Thoracic aorta (tissue), 2 donors: ENCODE results near the gene GFRA1. TPM values are rescaled to one million over a fixed set of nuclear protein-coding genes. Genes with fewer than 3 reads are reported as not detected.

ENCODE experiments used
- ATAC-seq: fragments of 150-250 bp; one replicate; pipeline ENCODE4 v1.8.0; 2017; ENCODE audit warnings: low read depth; ENCODE audit not compliant: insufficient number of reproducible peaks, low FRiP score
- DNase-seq: peaks from one replicate; pipeline ENCODE4 v3.0.0-alpha.2; 2020; ENCODE audit warnings: low spot score
- H3K27ac ChIP-seq, 2 donors: fragments of 200-600 bp; sonication (generic); 1 replicate in 1 of 2; 2 replicates in 1 of 2; pipeline ENCODE4 v1.5.1; 2016; ENCODE audit warnings: mild to moderate bottlenecking in 2 of 2, moderate library complexity in 2 of 2
- H3K27me3 ChIP-seq: fragments of 200-600 bp; sonication (generic); replicated peaks from 2 replicates; pipeline ENCODE4 v1.6.0; 2016; ENCODE audit warnings: mild to moderate bottlenecking; ENCODE audit not compliant: insufficient read depth
- H3K36me3 ChIP-seq: fragments of 200-600 bp; sonication (generic); one replicate; pipeline ENCODE4 v1.5.1; 2016
- H3K4me1 ChIP-seq, 2 donors: fragments of 200-600 bp; sonication (generic); 1 replicate in 1 of 2; 2 replicates in 1 of 2; pipeline versions ENCODE4 v1.5.1 to v1.6.0; 2016; ENCODE audit warnings: low read depth in 2 of 2, mild to moderate bottlenecking in 1 of 2; ENCODE audit not compliant: control insufficient read depth in 1 of 2
- H3K4me3 ChIP-seq: fragments of 200-600 bp; sonication (generic); 2 replicates; pipeline ENCODE4 v1.5.1; 2016; ENCODE audit warnings: mild to moderate bottlenecking
- H3K9me3 ChIP-seq: fragments of 200-600 bp; sonication (generic); 2 replicates; pipeline ENCODE4 v1.5.1; 2016
- total RNA-seq, 2 donors: library from RNA; depleted of rRNA; stranded (reverse); fragments of >200 nt; gene quantifications; one replicate each; pipeline versions ENCODE4 v1.1.0 to v1.2.3, GENCODE V29; 2016
- TF ChIP-seq, protein P1 (sequence below): fragments of 200-600 bp; sonication (generic); IDR thresholded peaks from one replicate; pipeline ENCODE4 v1.5.1; 2019; ENCODE audit warnings: antibody characterized with exemption

GFRA1 gene
- total RNA-seq, 2 donors from 2014 or later = 5.8 to 9.3 TPM

- ATAC-seq = no peak
- H3K36me3 ChIP-seq = no peaks in the 10 kb centered on the region
Measured at GRCh38 chr10:116163333-116164131, 109.5 kb downstream of the GFRA1 start.

GRCh38 chr10:116162851-116163250 is 110.2 kb downstream of the GFRA1 start:
- H3K27me3 ChIP-seq = no peaks in the 10 kb centered on the region
- no peak overlapping the region for H3K27ac ChIP-seq
- TF ChIP-seq, protein P1, sequence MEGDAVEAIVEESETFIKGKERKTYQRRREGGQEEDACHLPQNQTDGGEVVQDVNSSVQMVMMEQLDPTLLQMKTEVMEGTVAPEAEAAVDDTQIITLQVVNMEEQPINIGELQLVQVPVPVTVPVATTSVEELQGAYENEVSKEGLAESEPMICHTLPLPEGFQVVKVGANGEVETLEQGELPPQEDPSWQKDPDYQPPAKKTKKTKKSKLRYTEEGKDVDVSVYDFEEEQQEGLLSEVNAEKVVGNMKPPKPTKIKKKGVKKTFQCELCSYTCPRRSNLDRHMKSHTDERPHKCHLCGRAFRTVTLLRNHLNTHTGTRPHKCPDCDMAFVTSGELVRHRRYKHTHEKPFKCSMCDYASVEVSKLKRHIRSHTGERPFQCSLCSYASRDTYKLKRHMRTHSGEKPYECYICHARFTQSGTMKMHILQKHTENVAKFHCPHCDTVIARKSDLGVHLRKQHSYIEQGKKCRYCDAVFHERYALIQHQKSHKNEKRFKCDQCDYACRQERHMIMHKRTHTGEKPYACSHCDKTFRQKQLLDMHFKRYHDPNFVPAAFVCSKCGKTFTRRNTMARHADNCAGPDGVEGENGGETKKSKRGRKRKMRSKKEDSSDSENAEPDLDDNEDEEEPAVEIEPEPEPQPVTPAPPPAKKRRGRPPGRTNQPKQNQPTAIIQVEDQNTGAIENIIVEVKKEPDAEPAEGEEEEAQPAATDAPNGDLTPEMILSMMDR = no peak
- DNase-seq = no peak
- no peak for ATAC-seq
- H3K36me3 ChIP-seq = no peaks in the 10 kb centered on the region
- H3K4me3 ChIP-seq = no peak overlapping the region
- H3K9me3 ChIP-seq = no peaks in the 10 kb centered on the region
- no peaks in the 10 kb centered on the region for H3K4me1 ChIP-seq

More at GRCh38 chr10:116163333-116164131, 109.5 kb downstream of the GFRA1 start:
- no peak overlapping the region for H3K4me3 ChIP-seq
- no peak for DNase-seq
- no peaks in the 10 kb centered on the region for H3K27me3 ChIP-seq
- no peaks in the 10 kb centered on the region for H3K4me1 ChIP-seq
- no peaks in the 10 kb centered on the region for H3K9me3 ChIP-seq
- TF ChIP-seq, protein P1 = no peak
- no peak overlapping the region for H3K27ac ChIP-seq

DNA sequence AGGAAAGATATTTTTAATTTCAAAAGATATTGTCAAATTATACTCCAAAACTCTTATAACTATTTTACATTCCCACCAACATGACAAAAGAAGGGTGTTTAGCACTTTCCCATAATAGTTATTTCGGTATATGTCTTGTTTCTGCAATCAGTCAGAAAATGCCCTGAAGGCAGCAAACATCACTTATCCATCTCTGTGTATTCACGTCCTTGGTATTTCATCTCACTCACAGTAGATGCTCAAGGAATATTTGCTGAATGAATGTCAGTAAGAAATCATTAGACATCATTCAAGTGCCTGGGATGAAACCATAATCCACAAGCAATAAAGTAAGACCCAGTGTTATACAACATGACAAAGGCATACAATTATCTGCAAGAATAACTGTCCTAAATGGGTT is 112.7 kb downstream of the GFRA1 start:
- DNase-seq = no peak
- Histone ChIP-seq H3K36me3 (no peaks in the 10 kb centered on the region), H3K27ac (no peak overlapping the region), H3K4me3 (no peak overlapping the region), H3K27me3 (no peaks in the 10 kb centered on the region), H3K4me1 (no peaks in the 10 kb centered on the region), H3K9me3 (no peaks in the 10 kb centered on the region)
- TF ChIP-seq, protein P1 = no peak
- ATAC-seq = no peak

DNA sequence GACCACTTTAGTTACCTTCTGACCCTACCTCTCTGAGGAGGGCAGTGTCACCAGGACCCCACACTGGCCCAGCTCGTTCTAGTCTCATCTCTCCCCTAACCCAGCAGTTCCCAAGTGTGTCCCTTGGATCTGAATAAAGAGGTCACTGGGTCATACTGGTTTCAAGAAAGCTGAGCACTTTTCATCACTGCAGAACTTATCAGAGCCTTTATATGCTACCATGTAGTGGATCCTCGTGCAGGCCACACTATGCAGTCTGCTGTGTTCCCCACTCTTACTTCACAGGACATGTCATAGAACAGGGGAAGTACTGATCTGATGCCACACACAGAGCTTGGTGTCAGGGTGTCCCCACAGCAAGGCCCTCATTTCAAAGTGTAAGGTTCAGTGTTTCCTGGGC is 113.8 kb downstream of the GFRA1 start:
- Histone ChIP-seq H3K9me3 (no peaks in the 10 kb centered on the region), H3K27ac (no peak overlapping the region), H3K4me3 (no peak overlapping the region), H3K36me3 (no peaks in the 10 kb centered on the region), H3K27me3 (no peaks in the 10 kb centered on the region), H3K4me1 (no peaks in the 10 kb centered on the region)
- ATAC-seq (no peak), DNase-seq (no peak)
- TF ChIP-seq, protein P1 = no peak

GRCh38 chr10:116158036-116158435 is 115.0 kb downstream of the GFRA1 start:
- Histone ChIP-seq H3K27ac (no peak overlapping the region), H3K36me3 (no peaks in the 10 kb centered on the region), H3K4me3 (no peak overlapping the region), H3K9me3 (no peaks in the 10 kb centered on the region), H3K27me3 (no peaks in the 10 kb centered on the region), H3K4me1 (no peaks in the 10 kb centered on the region)
- TF ChIP-seq, protein P1 = no peak
- no peak for DNase-seq
- no peak for ATAC-seq
